HG03342 (cell line): Measurements from ENCODE around the gene TMEM140.
"Not testable (repeated sequence)": the region's sequence is repeated elsewhere in the genome, so short reads cannot be mapped to it uniquely, and the experiment has no call there.

Experiments
- ATAC-seq: cut with Tn5 transposase; IDR thresholded peaks from one replicate; pipeline ENCODE4 v1.9.1; 2021; ENCODE audit warnings: mild to moderate bottlenecking, moderate library complexity; ENCODE audit not compliant: unreplicated experiment

Gene TMEM140

GRCh38 chr7:135147899-135148721 is at the start of gene TMEM140:
TSS of gene TMEM140 (plus strand) at chr7:135148072. CDS start at chr7:135164442, 16,370 bp downstream.
- ATAC-seq = peak; percentile 71

GRCh38 chr7:135098391-135098790 is 49.5 kb upstream of the TMEM140 start:
- ATAC-seq = no peak

GRCh38 chr7:135100856-135101255 is 47.0 kb upstream of the TMEM140 start:
- ATAC-seq = no peak

- peak; percentile 90 for ATAC-seq
Observed at GRCh38 chr7:135102372-135102771, 45.5 kb upstream of the TMEM140 start.

- no peak for ATAC-seq
Observed at GRCh38 chr7:135109562-135109961, 38.3 kb upstream of the TMEM140 start.

GRCh38 chr7:135109976-135110375 is 37.9 kb upstream of the TMEM140 start:
- ATAC-seq = no peak

GRCh38 chr7:135111379-135111778 is 36.5 kb upstream of the TMEM140 start:
- ATAC-seq = no peak

- ATAC-seq = no peak
Observed at GRCh38 chr7:135114622-135115021, 33.2 kb upstream of the TMEM140 start.

- ATAC-seq = no peak
Observed at GRCh38 chr7:135117096-135117495, 30.8 kb upstream of the TMEM140 start.

- ATAC-seq = no peak
Observed at GRCh38 chr7:135121868-135122267, 26.0 kb upstream of the TMEM140 start.

GRCh38 chr7:135124631-135125030 is 23.2 kb upstream of the TMEM140 start:
- not testable (repeated sequence) for ATAC-seq

- no peak for ATAC-seq
Observed at GRCh38 chr7:135128931-135129330, 18.9 kb upstream of the TMEM140 start.

- no peak for ATAC-seq
Observed at GRCh38 chr7:135129579-135129978, 18.3 kb upstream of the TMEM140 start.

GRCh38 chr7:135143885-135144668 is 3.8 kb upstream of the TMEM140 start:
- ATAC-seq = no peak

- ATAC-seq = peak; percentile 6
Observed at GRCh38 chr7:135147341-135147898, 452 bp upstream of the TMEM140 start.

GRCh38 chr7:135150072-135150782 is 2.4 kb downstream of the TMEM140 start:
- ATAC-seq = no peak

GRCh38 chr7:135151132-135151531 is 3.3 kb downstream of the TMEM140 start:
- ATAC-seq = no peak

GRCh38 chr7:135151533-135151932 is 3.7 kb downstream of the TMEM140 start:
- ATAC-seq = no peak

GRCh38 chr7:135152442-135152841 is 4.6 kb downstream of the TMEM140 start:
- no peak for ATAC-seq

GRCh38 chr7:135154734-135155133 is 6.9 kb downstream of the TMEM140 start:
- ATAC-seq = no peak

GRCh38 chr7:135156290-135156689 is 8.4 kb downstream of the TMEM140 start:
- ATAC-seq = no peak
